GM19328 (cell line): ENCODE results near the gene CLEC3A.
A peak's percentile ranks its signal among the peaks of the same experiment; 100 is the strongest.
"Not testable (repeated sequence)": the region's sequence is repeated elsewhere in the genome, so short reads cannot be mapped to it uniquely, and the experiment has no call there.

Experiments used
- ATAC-seq: cut with Tn5 transposase; IDR thresholded peaks from one replicate; pipeline ENCODE4 v1.9.1; 2021; ENCODE audit warnings: mild to moderate bottlenecking, moderate library complexity; ENCODE audit not compliant: unreplicated experiment

CLEC3A gene

GRCh38 chr16:78022347-78023060 lies at the start of gene CLEC3A:
Gene CLEC3A (plus strand): TSS chr16:78022548. CDS start chr16:78022627, 79 bp downstream.
- no peak for ATAC-seq

GRCh38 chr16:77974883-77975282 lies 47.5 kb upstream of the CLEC3A start:
- ATAC-seq: no peak

- ATAC-seq: no peak
These were observed 46.4 kb upstream of the CLEC3A start for GRCh38 chr16:77975942-77976341.

- no peak for ATAC-seq
These were observed 45.0 kb upstream of the CLEC3A start for GRCh38 chr16:77977339-77977738.

GRCh38 chr16:77985111-77985510 lies 37.2 kb upstream of the CLEC3A start:
- no peak for ATAC-seq

GRCh38 chr16:77986011-77986740 lies 36.2 kb upstream of the CLEC3A start:
- no peak for ATAC-seq

- ATAC-seq: no peak
These were observed 34.5 kb upstream of the CLEC3A start for GRCh38 chr16:77987810-77988209.

- no peak for ATAC-seq
These were observed 32.5 kb upstream of the CLEC3A start for GRCh38 chr16:77989846-77990245.

GRCh38 chr16:77991701-77992100 lies 30.6 kb upstream of the CLEC3A start:
- no peak for ATAC-seq

- not testable (repeated sequence) for ATAC-seq
These were observed 30.0 kb upstream of the CLEC3A start for GRCh38 chr16:77992381-77992780.

- ATAC-seq: no peak
These were observed 29.0 kb upstream of the CLEC3A start for GRCh38 chr16:77993111-77993985.

GRCh38 chr16:77995843-77996455 lies 26.4 kb upstream of the CLEC3A start:
- ATAC-seq: no peak

GRCh38 chr16:77998350-77999023 lies 23.9 kb upstream of the CLEC3A start:
- no peak for ATAC-seq

- no peak for ATAC-seq
These were observed 20.8 kb upstream of the CLEC3A start for GRCh38 chr16:78001451-78002025.

GRCh38 chr16:78002915-78003538 lies 19.3 kb upstream of the CLEC3A start:
- peak; percentile 97 for ATAC-seq

- no peak for ATAC-seq
These were observed 17.8 kb upstream of the CLEC3A start for GRCh38 chr16:78004517-78004916.

- no peak for ATAC-seq
These were observed 16.5 kb upstream of the CLEC3A start for GRCh38 chr16:78005881-78006280.

GRCh38 chr16:78007121-78007520 lies 15.2 kb upstream of the CLEC3A start:
- ATAC-seq: no peak

- ATAC-seq: no peak
These were observed 1.8 kb downstream of the CLEC3A start for GRCh38 chr16:78024159-78024558.

GRCh38 chr16:78025631-78026030 lies 3.3 kb downstream of the CLEC3A start:
- ATAC-seq: no peak
